Measurements from ENCODE around the gene B3GNT7.
"Not testable (repeated sequence)": the region's sequence is repeated elsewhere in the genome, so short reads cannot be mapped to it uniquely, and the experiment has no call there.

The B3GNT7 gene, protein sequence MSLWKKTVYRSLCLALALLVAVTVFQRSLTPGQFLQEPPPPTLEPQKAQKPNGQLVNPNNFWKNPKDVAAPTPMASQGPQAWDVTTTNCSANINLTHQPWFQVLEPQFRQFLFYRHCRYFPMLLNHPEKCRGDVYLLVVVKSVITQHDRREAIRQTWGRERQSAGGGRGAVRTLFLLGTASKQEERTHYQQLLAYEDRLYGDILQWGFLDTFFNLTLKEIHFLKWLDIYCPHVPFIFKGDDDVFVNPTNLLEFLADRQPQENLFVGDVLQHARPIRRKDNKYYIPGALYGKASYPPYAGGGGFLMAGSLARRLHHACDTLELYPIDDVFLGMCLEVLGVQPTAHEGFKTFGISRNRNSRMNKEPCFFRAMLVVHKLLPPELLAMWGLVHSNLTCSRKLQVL

DNA sequence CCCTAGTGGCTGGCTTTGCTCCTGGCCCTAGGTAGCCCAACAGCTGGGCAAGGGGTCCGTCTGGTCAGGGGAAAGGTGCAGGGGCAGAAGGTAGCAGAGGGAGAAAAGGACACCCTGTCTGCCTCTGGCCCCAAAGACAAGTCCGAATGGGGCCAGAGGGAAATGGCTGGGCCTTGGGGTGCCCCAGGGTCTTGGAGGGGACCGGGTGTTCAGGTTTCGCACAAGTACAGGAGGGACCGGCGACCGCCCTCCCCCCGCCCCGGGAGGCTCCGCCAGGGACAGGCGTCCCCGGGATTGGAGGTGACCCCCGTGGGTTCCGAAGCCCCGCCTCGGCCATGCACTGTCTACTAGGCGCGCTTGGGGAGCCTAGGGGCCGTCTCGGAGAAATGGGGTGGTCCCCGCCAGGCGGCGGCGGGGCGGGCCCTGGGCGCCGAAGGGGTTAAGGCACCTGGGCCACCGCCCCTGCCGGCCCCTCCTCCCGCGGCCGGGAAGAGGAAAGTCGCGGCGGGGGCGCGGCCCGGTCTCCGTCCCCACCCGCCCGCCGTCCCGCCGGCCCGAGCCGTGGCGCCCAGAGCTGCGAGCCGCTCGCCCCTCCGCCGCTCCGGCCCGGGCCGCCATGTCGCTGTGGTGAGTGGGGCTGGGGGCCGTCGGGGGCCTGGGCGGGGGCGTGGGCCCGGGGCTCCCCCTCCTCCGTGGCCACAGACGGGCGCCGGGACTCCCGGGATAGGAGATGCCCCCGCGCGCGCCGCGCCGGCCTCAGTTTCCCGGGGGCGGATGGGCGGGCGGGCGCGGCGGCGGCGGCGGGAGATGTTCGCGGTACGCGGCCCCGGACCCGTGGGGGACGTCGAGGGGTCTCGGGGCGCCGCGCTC, at the start of gene B3GNT7:
Gene B3GNT7, plus strand, starts transcription at position 523 of the 870 bp plus-strand sequence. Its CDS starts 94 bp downstream, at position 617.
- DNase-seq (ENCODE audit: low read depth): no peak
- peak within 1 kb of the TSS; percentile 49 for H3K4me3 ChIP-seq (ENCODE audit: low read depth, low read length)
- TF ChIP-seq, protein P1, sequence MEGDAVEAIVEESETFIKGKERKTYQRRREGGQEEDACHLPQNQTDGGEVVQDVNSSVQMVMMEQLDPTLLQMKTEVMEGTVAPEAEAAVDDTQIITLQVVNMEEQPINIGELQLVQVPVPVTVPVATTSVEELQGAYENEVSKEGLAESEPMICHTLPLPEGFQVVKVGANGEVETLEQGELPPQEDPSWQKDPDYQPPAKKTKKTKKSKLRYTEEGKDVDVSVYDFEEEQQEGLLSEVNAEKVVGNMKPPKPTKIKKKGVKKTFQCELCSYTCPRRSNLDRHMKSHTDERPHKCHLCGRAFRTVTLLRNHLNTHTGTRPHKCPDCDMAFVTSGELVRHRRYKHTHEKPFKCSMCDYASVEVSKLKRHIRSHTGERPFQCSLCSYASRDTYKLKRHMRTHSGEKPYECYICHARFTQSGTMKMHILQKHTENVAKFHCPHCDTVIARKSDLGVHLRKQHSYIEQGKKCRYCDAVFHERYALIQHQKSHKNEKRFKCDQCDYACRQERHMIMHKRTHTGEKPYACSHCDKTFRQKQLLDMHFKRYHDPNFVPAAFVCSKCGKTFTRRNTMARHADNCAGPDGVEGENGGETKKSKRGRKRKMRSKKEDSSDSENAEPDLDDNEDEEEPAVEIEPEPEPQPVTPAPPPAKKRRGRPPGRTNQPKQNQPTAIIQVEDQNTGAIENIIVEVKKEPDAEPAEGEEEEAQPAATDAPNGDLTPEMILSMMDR (IDR thresholded peaks at IDR 0.05; ENCODE audit: low read depth, low read length, missing control alignments): no peak

DNA sequence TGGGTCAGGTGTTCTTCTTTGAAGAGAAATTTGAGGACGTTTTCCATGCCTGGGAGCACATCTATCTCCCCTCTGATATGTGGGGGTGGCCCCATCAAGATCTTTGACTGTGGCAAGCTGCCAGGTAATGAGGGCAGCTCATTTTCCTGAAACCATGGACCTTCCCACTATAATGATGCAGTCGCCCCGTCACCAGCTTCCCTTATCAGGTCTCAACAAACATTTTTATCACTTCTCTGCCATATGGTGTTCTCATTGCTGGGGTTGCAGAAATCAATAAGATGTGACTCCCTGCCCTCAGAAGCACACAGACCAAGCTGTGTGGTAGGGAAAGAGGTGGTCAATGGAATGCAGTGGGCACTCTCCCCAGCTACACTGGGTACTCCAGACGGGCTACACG, 48.4 kb upstream of the B3GNT7 start:
- H3K4me3 ChIP-seq (ENCODE audit: low read depth, low read length): no peak overlapping the region
- no peak for DNase-seq (ENCODE audit: low read depth)
- TF ChIP-seq, protein P1 (IDR thresholded peaks at IDR 0.05; ENCODE audit: low read depth, low read length, missing control alignments): no peak

DNA sequence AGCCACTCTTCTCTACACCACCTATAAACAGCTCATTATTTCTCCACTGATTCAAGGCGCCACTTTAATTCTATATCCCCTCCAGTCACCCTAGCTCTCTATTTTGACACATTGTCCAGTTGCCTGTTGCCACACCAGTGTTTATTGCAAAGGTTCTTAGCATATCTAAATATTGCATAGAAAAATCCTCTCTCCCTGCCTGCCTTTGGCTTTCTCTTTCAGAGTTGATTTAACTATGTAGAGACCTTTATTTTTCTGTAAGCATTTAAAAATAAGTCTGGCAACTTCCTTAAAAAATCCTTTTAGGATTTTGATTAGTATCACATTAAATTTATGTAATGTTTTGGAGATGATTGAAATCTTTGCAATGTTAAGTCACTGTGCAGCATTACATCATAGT, 47.9 kb upstream of the B3GNT7 start:
- TF ChIP-seq, protein P1 (IDR thresholded peaks at IDR 0.05; ENCODE audit: low read depth, low read length, missing control alignments): no peak
- no peak for DNase-seq (ENCODE audit: low read depth)
- H3K4me3 ChIP-seq (ENCODE audit: low read depth, low read length): no peak overlapping the region

DNA sequence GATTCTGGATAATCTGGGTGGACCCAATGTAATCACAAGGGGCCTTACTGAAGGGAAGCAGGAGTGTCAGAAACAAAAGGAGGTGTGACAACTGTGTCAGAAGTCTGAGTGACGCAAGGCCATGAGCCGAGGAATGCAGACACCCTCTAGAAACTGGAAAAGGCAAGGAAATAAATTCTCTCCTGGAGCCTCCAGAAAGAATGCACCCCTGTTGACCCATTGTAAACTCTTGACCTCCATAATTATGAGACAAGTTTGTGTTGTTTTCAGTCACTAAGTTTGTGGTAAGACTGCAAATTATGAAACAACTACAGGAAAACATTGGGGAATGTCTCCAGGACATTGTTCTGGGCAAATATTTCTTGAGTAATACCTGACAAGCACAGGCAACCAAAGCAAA, 47.3 kb upstream of the B3GNT7 start:
- TF ChIP-seq, protein P1 (IDR thresholded peaks at IDR 0.05; ENCODE audit: low read depth, low read length, missing control alignments): no peak
- DNase-seq (ENCODE audit: low read depth): no peak
- H3K4me3 ChIP-seq (ENCODE audit: low read depth, low read length): no peak overlapping the region

DNA sequence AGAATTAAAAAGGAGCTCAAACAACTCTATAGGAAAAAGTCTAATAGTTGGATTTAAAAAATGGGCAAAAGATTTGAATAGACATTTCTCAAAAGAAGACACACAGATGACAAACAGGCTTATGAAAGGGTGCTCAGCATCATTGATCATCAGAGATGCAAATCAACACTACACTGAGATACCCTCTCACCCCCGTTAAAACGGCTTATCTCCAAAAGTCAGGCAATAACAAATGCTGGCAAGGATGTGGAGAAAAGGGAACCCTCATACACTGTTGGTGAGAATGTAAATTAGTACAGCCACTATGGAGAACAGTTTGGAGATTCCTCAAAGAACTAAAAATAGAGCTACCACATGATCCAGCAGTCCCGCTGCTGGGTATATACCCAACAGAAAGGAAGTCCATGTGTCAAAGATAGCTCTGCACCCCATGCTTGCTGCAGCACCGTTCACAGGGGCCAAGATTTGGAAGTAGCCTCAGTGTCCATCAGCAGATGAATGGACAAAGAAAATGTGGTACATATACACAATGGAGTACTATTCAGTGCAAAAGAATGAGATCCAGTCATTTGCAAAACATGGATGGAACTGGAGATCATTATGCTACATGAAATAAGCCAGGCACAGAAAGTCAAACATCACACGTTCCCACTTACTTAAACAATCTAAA, 46.7 kb upstream of the B3GNT7 start:
- TF ChIP-seq, protein P1 (IDR thresholded peaks at IDR 0.05; ENCODE audit: low read depth, low read length, missing control alignments): no peak
- DNase-seq (ENCODE audit: low read depth): no peak
- no peak overlapping the region for H3K4me3 ChIP-seq (ENCODE audit: low read depth, low read length)

DNA sequence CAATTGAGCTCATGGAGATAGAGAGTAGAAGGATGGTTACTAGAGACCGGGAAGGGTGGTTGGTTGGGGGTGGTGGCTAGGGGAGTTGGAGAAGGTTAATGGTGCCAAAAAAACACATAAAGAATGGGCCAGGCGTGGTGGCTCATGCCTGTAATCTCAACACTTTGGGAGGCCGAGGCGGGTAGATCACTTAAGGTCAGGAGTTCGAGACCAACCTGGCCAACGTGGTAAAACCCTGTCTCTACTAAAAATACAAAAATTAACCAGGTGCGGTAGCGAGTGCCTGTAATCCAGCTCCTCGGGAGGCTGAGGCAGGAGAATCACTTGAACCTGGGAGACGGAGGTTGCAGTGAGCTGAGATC, 46.2 kb upstream of the B3GNT7 start:
- not testable (repeated sequence) for DNase-seq (ENCODE audit: low read depth); H3K4me3 ChIP-seq (ENCODE audit: low read depth, low read length)

DNA sequence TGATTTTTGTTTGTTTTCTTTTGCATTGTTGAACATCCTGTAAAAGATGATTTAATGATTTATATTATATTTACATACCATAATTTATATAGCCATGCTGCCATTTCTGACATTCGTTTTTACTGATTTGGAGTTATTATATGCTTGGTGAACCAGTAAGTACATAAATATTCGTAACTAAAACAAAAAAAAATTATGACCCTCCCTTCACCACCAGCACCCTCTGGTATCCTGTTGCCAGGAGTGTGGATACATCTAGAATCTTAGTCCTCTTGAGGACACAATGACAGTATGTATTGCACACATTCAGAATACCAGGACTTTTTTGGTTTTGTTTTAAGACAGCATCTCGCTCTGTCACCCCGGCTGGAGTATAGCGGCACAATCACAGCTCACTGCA, 43.9 kb upstream of the B3GNT7 start:
- DNase-seq (ENCODE audit: low read depth): no peak
- TF ChIP-seq, protein P1 (IDR thresholded peaks at IDR 0.05; ENCODE audit: low read depth, low read length, missing control alignments): no peak
- no peak overlapping the region for H3K4me3 ChIP-seq (ENCODE audit: low read depth, low read length)

All from GM12864 (cell line).